Activated CD8-positive, alpha-beta memory T cell treated with anti-CD3 and anti-CD28 coated beads, Interleukin-2, amount 50 U/mL, for 24 hours (primary cell): ENCODE measurements around the gene COL27A1.

ENCODE experiments used
- DNase-seq: peaks from one replicate; pipeline ENCODE4 v3.0.0-alpha.2; 2020; ENCODE audit errors: extremely low read depth

The COL27A1 gene

GRCh38 chr9:114168281-114169028 lies 13.1 kb downstream of the COL27A1 start:
- no peak for DNase-seq

GRCh38 chr9:114169029-114169951 lies 14.0 kb downstream of the COL27A1 start:
- DNase-seq, result no peak

- DNase-seq, result no peak
These were observed 14.8 kb downstream of the COL27A1 start for GRCh38 chr9:114169952-114170770.

GRCh38 chr9:114170771-114171461 lies 15.6 kb downstream of the COL27A1 start:
- DNase-seq, result no peak

- DNase-seq, result no peak
These were observed 16.2 kb downstream of the COL27A1 start for GRCh38 chr9:114171500-114171899.

GRCh38 chr9:114172981-114173833 lies 17.9 kb downstream of the COL27A1 start:
- DNase-seq, result no peak

- no peak for DNase-seq
These were observed 19.2 kb downstream of the COL27A1 start for GRCh38 chr9:114174557-114174875.

- no peak for DNase-seq
These were observed 19.8 kb downstream of the COL27A1 start for GRCh38 chr9:114174876-114175771.

GRCh38 chr9:114176624-114177291 lies 21.4 kb downstream of the COL27A1 start:
- no peak for DNase-seq

- DNase-seq, result no peak
These were observed 22.2 kb downstream of the COL27A1 start for GRCh38 chr9:114177423-114178064.

GRCh38 chr9:114178076-114178475 lies 22.7 kb downstream of the COL27A1 start:
- no peak for DNase-seq

GRCh38 chr9:114178756-114179450 lies 23.6 kb downstream of the COL27A1 start:
- DNase-seq, result no peak

- no peak for DNase-seq
These were observed 24.2 kb downstream of the COL27A1 start for GRCh38 chr9:114179516-114179915.

GRCh38 chr9:114180696-114181606 lies 25.6 kb downstream of the COL27A1 start:
- no peak for DNase-seq

- no peak for DNase-seq
These were observed 26.5 kb downstream of the COL27A1 start for GRCh38 chr9:114181607-114182409.

- no peak for DNase-seq
These were observed 27.7 kb downstream of the COL27A1 start for GRCh38 chr9:114183006-114183405.
